Body of pancreas (tissue), 4 donors: ENCODE results near the gene C1QTNF6.

Source experiments
- POLR2A ChIP-seq, 3 donors: fragments of 450-650 bp; IDR thresholded peaks; one replicate each; pipeline ENCODE4 v1.6.1; 2016; ENCODE audit warnings: antibody characterized with exemption in 3 of 3, mild to moderate bottlenecking in 2 of 3
- TF ChIP-seq, protein P1 (sequence below), 7 experiments: fragments of 450-650 bp in 4 of 7; fragments of 200-600 bp in 3 of 7; sonication (generic) in 3 of 7; IDR thresholded peaks; one replicate each; pipeline ENCODE4 v1.5.1; 2016 to 2019; ENCODE audit warnings: antibody characterized with exemption in 7 of 7

DNA sequence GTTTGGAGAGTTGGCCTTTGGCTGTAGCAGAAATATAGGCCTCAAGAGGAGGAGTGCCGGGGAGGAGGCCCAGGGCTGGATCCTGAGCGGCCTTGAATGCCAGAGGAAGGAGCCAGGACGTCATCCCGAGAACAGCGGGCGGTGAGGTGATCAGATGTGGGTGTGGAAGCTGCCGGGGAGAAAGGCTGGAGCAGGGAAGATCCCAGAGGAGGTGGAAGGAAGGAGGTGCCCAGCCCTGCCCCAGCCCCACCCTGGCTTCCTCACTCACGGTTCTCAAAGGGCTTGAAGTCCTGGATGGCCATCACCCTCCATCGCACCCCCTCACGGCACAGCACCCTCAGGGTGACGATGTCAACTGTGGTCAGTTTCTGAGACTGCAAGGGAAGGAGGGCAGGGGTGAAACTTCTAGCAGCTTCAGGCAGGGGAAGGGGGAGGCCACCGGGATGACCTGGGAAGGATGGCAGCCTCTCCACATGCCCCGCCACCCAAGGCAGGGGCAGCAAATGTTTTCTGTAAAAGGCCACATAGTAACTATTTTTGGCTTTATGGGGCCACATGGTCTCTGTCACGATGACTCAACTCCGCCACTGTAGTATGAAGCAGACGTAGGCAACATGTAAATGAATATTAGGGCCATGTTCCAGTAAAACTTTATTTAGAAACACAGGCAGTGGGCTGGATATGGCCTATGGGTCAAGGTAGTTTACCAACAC is 49.0 kb downstream of the C1QTNF6 start:
- TF ChIP-seq, protein P1, sequence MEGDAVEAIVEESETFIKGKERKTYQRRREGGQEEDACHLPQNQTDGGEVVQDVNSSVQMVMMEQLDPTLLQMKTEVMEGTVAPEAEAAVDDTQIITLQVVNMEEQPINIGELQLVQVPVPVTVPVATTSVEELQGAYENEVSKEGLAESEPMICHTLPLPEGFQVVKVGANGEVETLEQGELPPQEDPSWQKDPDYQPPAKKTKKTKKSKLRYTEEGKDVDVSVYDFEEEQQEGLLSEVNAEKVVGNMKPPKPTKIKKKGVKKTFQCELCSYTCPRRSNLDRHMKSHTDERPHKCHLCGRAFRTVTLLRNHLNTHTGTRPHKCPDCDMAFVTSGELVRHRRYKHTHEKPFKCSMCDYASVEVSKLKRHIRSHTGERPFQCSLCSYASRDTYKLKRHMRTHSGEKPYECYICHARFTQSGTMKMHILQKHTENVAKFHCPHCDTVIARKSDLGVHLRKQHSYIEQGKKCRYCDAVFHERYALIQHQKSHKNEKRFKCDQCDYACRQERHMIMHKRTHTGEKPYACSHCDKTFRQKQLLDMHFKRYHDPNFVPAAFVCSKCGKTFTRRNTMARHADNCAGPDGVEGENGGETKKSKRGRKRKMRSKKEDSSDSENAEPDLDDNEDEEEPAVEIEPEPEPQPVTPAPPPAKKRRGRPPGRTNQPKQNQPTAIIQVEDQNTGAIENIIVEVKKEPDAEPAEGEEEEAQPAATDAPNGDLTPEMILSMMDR (IDR thresholded peaks at IDR 0.05): no peak
- TF ChIP-seq POLR2A (IDR thresholded peaks at IDR 0.05): no peak
